NCI-H1092 (cell line): Measurements from ENCODE around the gene PDE1C.

Source experiments
- DNase-seq: peaks from one replicate; lab custom pipeline; 2025; lab: John Stamatoyannopoulos, UW

Gene PDE1C

DNA sequence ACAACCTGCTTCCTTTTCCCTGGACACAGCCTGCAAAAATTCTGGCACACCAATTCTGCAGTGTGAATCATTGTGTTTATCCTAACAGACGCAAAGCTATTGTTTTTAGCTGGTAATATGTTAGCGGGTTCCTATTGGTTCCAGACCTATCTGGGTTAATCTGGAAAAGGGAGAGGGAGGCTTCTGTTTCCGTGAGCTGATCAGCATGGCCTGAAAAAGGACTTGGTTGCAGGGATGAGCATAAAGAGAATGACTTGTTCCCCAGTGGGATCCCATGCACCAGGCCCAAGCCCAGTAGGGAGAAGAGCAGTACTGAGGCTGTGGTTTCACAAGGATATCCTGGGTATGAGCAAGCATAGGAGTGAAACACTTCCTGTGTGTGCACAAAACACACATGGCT lies 78.4 kb downstream of the PDE1C start:
- DNase-seq: no peak

DNA sequence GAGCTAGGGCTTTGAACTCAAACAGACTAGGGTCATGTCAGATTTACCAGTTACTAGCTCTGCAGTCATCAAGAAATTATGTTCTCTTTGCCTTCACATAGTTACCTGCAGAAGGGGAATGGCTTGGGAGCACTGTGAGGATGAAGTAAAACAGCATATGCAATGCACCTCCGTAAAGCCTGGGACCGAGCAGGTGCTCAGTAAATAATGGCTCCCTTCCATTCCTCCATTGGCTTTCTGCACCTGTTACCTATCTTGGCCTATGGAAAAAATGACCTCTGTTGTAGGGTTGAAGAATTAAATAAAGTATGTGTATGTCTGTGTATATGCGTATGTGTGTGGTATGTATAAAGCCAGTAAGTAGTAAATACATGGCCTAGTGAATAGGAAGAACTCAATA lies 78.8 kb downstream of the PDE1C start:
- DNase-seq: no peak

DNA sequence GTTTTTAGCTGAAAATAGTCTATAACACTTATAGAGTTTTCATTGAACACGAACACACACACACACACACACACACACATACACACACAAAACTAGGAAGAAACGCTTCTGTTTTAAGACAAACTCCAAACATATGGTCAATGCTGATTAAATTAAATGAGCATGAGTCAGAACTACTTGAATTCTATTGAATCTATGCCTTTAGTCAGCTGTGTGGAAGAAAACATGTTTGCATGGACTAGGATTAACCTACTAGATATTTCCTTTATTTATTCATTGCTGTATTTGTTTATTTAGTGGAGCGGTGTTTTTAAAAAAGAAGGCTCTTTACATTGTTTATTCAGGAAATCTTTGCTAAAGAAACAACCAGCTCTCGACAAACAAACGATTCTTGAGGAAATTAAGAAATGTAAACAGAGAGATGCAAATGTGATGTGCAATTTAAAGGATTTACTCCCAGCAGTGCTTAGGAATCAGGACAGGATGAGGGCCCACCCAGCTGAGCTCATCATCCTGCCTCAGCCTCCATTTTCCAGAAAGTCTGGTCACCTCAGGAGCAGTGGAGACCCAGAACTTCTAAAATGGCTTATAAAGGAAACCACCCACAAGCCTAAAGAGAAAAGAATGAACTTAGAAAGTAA lies 83.2 kb downstream of the PDE1C start:
- no peak for DNase-seq

DNA sequence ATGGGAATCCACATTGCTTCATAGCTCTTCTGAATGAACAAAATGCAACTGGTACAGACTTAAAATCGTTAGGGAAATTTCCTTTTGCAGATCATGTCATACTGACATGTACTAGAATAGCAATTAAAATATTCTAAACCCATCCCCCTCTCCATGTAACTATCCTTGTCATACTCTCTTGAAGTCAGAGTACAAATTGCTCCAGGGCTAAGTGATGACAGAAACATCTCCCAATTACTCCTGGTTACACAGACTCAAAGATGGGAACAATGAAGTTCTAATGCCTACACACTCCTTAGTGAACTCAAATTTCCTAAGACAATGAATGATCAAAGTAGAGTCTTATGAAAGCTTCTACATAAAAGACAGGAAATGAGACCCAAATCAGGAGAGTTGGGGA lies 87.2 kb downstream of the PDE1C start:
- no peak for DNase-seq

DNA sequence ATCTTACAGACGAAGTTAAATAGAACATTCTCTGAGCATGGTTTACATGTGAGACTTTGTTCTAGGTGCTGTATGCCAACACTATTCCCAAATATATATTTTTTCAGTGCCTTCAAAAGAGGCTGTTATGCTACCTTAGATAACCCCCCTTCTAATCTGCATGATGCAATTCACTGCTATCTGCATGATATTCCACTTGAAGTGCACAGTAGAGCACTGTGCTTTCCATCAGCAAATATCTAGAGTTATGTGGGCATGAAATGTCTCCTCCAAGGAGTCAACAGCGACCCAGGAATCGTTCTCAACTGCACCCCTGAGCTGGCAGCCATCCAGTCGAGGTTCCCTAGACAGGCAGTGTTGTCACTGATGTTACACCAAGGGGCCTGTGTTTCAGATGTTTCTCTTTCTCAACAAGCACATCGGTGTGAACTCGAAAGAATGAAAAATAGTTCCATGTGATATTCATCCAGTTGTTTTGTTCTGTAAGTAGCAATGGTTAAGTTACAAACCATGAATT lies 88.3 kb downstream of the PDE1C start:
- no peak for DNase-seq

DNA sequence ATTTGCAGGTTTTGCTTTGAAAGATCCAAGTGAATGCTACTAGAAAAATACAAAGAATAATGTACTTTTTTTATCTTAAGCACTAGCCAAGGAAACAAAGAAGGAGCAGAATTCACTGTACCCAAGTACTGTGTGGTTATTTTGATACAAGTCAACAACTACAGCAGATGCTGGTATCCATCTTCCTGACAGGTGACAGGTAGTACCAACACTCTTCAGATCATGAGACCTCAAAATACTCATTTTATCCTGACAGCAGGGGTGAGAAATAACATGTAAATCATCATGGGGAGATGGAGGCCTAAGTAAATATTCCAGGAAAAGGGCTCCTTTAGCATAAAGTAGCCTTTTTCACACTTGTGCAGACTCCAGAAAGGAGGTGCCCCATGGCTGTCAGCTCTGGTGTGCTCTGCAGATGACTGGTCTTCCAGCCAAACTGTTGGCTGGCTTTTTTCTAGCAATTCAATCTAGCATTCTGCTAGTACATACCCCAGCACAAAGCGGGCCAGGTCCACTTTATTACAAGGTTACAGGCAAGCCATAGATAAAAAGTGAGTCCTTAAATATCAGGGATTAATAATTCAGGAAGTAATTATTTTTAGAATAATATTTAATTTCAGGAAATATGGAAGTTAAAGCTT lies 90.4 kb downstream of the PDE1C start:
- DNase-seq: no peak

DNA sequence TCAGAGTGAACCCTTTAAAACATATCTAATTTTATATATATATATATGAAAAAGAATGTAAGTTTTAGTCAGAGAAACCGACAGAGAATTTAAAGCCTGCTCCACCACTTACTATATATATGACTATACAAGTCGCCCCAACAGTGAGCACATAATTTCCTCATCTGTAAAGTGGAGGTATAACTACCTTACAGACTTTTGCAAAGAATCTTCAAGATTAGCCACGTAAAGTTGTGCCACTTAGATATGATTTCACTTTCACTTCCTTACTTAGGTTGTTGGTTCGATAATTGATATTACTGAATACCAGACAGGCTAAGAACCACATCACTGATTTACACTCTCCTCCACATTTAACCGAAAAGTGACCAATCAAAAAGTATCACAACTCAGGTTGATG lies 94.7 kb downstream of the PDE1C start:
- DNase-seq: no peak

DNA sequence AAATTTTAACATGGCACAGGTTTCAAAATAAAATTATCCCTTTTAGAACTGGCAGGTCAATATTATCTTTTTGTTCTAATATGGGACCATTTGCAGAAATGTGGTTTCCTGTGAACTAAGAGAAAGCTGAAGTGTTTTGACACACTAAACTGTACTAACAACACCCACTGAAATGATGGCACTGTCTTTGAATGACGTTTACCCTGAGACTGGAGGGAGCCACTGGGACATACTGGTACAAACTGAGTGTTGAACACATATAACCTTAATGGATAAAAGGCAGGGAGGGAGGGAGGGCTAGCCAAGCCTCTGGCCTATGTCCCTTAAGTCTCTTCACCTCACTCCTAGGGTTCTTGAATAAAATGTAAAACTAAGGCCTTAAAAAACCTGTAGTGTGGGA lies 95.9 kb downstream of the PDE1C start:
- DNase-seq: no peak

DNA sequence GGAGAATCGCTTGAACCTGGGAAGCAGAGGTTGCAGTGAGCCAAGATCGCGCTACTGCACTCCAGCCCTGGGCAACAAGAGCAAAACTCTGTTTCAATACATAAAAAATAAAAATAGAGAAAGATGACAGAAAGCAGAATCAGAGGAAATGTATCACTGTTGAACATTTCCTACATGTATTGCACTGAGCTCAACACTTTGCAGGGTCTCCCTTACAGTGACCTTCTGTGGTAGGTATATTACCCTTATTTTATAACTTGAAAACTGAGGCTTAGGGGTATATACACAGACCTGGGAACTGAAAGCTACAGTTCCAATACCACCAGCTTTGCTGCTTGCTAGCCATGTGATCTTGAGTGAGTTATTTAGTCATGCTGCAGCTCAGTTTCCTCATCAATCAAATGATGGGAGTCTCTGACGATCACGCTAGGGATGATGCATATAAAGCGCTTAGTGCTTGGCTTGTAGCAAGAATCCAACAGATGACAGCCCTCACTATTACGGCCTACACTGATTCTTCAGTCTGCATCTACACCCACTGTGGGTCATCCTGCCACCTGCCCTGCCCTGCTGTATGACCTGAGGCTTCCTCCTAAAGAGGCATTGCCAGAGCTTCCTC lies 99.0 kb downstream of the PDE1C start:
- no peak for DNase-seq

DNA sequence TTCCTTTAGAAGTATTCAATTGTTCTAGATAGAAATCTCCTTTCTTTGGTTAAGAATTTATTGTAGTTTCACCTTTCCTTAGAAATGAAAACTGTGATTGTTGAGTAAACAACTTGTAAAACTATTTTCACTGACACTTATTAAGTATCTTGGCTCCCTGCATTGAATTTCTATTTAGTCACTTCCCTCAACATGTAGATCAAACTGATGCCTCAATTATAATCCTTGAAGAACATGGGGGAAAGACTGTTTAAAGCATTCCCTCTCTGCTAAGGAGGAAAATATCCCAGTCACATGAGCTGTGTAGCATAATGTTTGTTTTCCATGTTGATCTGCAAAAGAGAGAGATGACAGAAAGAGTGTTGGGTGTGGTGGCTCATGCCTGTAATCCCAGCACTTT lies 99.7 kb downstream of the PDE1C start:
- no peak for DNase-seq

DNA sequence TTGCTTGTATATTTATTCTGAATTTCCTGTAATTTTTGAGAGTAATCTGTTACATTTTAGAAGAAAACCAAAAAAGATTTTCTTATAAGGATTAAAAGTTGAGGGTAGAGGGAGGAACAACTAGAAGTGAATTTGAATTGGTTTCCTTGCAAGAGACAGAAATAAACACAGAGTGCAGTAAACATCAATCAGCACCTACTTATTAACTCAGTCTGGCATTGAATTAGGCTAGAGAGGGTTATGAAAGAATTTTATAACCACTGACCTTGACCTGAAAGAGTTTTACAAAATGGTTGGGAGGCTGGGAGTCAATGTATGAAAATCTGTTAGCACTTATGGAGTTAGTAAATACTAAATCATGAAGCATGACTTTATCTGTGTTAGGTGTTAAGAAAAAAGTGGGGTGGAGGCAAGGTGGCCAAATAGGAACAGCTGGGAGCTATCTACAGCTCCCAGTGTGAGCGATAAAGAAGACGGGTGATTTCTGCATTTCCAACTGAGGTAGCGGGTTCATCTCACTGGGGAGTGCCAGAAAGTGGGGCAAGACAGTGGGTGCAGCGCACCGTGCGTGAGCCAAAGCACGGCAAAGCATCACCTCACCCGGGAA lies 106.5 kb downstream of the PDE1C start:
- DNase-seq: no peak

DNA sequence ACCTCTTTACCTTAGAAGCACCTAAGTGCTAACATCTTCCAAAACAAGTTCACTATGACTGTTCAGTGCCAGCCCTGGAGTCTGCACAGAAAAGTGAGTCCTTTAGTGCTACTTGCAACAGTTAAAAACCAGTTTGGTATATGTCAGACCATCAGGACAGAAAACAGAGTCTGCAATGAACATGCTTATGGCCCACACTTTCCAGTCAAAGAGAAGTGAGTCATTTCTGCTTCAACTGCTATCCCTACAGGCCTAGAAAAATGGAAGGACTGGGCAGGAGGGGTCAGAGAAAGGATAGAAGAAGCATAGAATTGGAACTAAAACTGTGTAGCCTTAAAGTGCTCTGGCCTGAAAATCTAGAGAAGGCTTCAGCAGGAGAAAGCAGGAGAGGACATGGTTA lies 108.0 kb downstream of the PDE1C start:
- DNase-seq: no peak

DNA sequence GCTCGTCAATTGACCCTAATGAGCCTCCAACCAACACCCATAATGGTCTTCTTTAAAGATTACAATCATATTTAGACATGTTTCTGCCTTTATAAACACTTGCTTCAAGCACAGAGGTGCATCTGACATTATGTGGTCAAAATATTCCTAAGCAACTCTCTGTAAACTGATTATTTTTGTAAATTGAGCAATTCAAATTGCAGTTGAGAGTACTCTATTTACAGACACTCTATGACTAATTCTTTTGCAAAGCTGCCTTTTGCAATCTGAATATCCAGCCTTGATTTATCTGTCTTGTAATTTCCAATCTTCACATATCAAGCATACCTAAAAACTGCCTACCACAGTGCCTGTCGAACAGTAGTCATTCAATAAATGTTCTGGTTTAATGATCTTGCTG lies 112.0 kb downstream of the PDE1C start:
- no peak for DNase-seq

DNA sequence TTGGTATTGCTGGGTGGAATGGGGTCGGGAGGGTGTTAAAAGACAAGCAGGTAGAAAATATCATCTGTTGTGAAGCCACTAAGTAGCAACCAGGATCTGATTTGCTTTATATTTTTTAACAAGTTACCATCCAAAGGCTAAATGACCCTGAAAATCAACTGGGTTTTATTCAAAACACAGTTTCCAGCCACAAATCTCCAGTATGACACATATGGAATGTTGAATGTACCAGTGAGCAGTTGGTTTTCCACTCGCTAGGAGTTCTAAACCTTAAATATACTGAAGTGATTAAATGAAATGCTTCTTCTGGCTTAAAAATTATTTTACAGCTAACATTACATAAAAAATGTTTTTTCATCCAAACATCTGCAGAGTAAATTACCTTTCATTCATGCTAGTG lies 112.5 kb downstream of the PDE1C start:
- DNase-seq: no peak

DNA sequence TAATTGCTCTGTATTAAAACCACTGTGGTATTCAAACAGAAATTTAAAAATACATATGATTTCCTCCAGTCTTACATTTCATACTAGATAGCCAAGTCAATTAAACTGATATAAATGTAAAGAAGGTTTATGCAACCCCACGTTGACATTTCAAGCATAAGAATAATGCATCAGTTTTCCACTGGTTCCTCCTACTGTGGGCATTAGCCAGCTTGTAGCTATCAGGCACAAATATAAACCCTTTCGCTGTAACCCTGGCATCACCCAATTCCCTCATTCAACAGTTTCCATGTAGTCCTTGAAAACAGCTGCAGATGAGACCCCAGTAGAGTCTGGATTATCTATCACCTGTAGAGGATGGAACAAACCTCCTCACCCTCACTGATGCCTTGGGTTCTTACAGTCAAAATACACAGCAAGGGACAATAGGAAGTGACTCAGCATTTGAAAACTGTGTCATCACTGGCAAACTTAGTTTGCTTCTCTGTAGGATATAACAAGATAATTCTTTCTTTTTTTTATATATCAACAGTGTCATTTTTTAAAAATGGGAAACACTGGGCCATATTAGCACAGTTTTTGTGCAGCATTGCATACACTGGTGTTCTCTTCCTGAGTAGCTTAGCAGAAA lies 113.0 kb downstream of the PDE1C start:
- no peak for DNase-seq

DNA sequence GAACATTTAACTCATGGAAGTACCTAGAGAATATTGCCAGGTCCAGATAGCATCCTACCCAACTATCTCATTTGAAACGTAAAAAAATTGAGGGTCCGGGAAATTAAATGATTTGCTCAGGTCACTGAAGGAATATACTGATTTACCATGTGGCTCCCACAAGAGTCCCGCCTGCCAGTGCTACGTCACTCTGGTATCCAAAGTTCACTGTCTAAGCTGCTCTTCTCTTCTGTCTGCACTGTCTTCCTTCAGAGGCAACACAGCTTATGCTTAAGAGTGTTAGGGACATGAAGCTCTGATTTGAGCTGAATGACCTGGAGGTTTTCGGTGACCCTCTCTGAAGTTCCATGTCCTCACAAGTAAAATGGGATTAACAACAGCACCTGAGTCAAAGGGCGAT lies 114.6 kb downstream of the PDE1C start:
- no peak for DNase-seq

DNA sequence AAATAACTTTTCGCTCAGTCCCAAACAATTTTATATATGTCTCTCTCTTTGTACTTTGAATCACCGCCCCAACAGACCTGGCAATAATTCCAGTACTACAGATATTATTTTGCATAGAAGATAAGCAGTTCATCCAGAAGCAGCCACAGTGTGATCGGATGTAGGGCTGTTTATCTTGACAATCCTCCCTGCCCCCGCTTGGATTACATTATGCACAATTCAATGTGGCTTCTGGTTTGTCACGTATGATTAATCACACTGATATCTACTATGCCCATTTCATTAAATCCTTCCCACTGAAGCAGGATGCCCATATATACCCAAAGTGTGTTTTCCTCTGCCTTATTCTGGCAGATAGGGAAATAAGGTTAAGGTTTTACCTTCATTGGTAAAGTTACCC lies 115.2 kb downstream of the PDE1C start:
- DNase-seq: no peak

DNA sequence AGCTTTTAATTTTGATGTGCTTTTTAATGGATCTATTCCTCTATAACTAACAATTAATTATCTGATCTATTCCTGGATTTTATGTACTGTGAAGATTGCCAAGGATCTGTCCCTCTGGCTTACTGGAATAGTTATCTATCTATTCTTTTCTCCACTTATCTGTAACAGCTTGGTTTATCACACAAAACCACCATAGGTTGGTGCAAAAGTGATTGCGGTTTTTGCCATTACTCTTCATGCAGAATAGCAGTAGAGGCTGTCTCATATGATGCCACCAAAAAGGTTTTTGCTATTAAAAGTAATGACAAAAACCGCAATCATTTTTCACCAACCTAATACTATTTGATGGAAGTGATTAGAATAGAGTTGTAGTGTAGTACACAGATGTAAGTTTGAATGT lies 115.7 kb downstream of the PDE1C start:
- no peak for DNase-seq

DNA sequence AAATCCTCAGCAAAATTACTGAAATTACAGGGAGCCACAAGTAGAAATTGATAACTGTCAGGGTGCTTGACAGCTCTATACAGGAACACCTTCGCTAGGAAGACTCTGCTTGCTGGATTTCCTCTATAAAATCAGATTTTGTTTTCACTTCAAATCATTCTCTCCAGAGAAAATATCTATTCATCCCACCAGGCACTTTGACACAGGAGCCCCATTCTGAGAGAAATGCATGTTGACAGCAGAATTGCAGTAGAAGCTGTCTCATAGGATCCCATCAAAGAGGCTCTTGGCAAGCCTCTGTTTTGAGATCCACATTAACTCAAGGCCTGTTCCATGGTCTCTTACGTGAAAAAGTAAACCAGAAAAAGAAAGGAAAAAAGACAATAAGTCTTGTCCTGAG lies 116.8 kb downstream of the PDE1C start:
- DNase-seq: no peak

DNA sequence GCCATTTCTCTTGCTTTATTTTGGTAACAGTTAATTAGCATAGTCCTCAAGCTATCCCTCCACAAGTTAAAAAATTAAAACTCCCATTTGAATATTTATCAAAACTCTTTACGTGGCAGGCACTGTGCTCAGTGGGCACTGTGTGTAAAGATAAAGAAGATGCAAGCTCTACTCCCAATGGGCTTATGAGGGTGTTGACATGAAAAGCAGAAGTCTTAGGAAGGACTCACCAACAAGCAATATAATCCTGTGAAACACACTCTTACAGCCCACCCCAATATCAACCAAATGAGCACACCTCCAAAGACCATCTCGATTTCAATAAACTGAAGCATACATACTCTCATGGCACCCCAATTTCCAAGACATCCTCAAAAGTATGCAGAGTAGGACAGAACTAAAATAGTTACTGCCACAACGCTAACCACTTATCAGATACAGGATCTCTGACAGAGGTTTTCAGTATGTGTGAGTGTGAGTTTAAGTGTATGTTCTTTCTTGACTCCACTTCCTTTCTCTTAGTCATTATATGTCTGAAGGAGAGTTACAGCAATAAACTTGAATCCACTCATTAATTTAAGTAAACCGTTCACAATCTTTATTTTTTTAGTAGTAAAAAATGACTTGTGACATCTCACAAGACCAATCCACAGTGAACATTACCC lies 120.0 kb downstream of the PDE1C start:
- no peak for DNase-seq

DNA sequence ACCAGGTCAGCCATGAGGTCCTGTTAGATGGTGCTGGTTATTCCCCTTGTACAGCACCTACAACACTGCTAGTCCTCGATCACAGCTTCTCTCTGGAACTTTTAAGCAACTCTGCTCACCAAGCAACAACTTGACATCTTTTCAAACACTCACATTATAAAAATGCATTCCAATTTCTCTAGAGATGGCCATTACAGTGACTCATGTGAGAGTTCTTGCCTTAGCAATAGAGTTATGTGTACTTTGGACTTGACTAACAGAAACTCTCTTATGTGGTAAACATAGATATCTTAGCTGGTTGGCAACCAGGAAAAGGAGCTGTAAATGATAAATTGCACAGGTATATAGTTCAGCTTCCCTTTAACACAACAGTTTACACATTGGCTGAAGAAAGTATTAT lies 122.2 kb downstream of the PDE1C start:
- no peak for DNase-seq

DNA sequence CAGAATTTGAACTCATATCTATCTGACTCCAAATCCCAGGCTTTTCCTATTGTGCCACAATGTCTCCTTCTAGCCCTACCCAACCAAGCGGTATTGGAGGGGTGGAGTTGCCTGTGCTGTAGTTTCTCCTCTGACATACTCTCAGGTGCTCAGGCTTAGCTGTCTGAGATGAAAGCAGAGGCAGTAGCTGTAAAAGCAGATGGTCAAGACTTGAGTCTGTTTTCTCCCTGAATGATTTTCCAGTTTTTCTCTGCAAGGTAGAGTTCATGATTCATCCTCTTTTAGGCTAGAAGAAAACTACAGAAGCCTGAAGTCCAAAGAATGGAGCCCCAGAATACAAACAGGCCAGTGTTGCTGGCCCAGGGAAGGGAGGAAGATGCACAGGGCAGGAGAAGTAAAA lies 130.0 kb downstream of the PDE1C start:
- DNase-seq: no peak
